OCI-LY7 (cell line): ENCODE data around the gene OR2J2.

Experiments
- CTCF ChIP-seq: fragments of 200-600 bp; sonication (generic); conservative IDR thresholded peaks from 2 replicates; pipeline ENCODE4 v1.5.1; 2014; ENCODE audit warnings: mild to moderate bottlenecking, antibody characterized with exemption, low read length, moderate library complexity, mixed read lengths
- EZH2phosphoT487 ChIP-seq: fragments of 200-600 bp; sonication (generic); IDR thresholded peaks from 2 replicates; pipeline ENCODE4 v1.6.1; 2018; ENCODE audit warnings: low read depth, borderline replicate concordance, mild to moderate bottlenecking, mixed run types, antibody characterized with exemption, low read length, moderate library complexity, mixed read lengths

DNA sequence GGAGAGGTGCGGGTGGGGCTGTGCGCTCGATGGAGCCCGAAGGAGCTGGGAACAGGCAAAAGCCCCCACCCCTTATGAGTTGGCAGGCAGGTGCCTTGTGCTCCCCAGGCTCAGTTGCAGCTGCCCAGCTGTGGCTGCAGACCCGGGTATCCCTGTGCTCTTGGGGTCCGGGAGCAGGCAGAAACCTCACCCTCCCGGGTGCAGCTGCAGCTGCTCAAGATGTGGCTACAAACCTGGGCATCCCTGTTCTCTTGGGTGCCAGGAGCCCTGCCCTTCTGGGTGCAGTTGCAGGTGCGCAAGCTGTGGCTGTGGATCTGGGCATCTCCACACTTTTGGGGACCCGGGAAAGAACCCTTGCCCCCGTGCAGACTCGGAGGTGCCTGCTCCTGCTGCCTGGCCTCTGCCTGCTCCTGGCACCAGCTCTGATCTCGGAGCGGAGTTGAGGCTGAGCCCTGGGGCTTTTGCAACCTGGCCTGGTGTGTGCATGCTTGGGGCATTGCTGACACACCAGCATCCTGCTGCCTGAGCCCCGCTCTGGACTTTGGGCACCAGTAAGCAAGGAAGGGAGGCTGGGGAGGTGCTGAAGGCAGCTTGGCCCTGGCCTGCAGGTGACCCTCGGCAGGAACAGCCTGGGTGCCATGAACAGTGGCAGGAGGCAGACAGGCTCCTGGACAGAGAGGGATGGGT is 41.2 kb upstream of the OR2J2 start:
- no peak for TF ChIP-seq EZH2phosphoT487
- no peak for TF ChIP-seq CTCF
